DOHH2 (cell line): ENCODE data around the gene KCNQ1.

Experiments used
- CTCF ChIP-seq: fragments of 200-600 bp; sonication (generic); IDR thresholded peaks from one replicate; pipeline ENCODE4 v1.5.1; 2014; ENCODE audit warnings: antibody characterized with exemption, mild to moderate bottlenecking, low read depth, low read length; ENCODE audit not compliant: poor library complexity, severe bottlenecking
- EZH2phosphoT487 ChIP-seq: fragments of 200-600 bp; sonication (generic); IDR thresholded peaks from 2 replicates; pipeline ENCODE4 v1.6.1; 2017; ENCODE audit warnings: borderline replicate concordance, mild to moderate bottlenecking, antibody characterized with exemption, low read length, moderate library complexity, mixed read lengths

DNA sequence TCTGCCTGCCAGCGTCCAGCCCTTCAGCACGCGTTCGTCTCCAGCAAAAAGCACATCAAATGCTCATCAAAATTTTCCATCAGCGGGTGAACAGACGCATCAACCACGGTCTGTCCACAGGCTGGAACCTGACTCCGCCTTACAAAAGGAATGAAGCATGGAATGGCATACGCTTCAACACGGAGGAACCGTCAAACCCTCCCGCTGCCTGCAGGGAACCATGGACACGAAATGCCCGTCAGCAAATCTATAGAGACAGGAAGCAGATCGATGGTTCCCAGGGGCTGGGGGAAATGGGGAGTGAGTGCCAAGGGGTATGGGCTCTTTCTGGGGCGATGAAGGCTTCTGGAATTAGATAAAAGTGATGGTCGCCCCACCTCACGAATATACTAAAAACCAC, 28.0 kb upstream of the KCNQ1 start:
- TF ChIP-seq CTCF (no peak), EZH2phosphoT487 (no peak)
